ENCODE results near the gene SDHB. TPM values are rescaled to one million over a fixed set of nuclear protein-coding genes. Genes with fewer than 3 reads are reported as not detected.

SDHB gene
- polyA plus RNA-seq, 1 of the 3 experiments (the other 2 are of a cell fraction) = 128 TPM

- TF ChIP-seq REST (IDR thresholded peaks at IDR 0.05; ENCODE audit: low read depth, low read length) (peak; percentile 46; the same call in 1 of the 2 replicates), POLR2AphosphoS5 (IDR thresholded peaks at IDR 0.05; ENCODE audit: low read depth, low read length) (peak; percentile 82), TAF1 (IDR thresholded peaks at IDR 0.05; ENCODE audit: borderline replicate concordance, low read depth, low read length) (peak; percentile 73; the same call in 1 of the 2 replicates), ELF1 (IDR thresholded peaks at IDR 0.05) (no peak), EZH2phosphoT487 (IDR thresholded peaks at IDR 0.05; ENCODE audit: borderline replicate concordance, low read depth) (no peak), JUND (IDR thresholded peaks at IDR 0.05) (no peak), EP300 (IDR thresholded peaks at IDR 0.05; ENCODE audit: borderline replicate concordance in 1 of 2, low read depth in 1 of 2, low read length in 1 of 2) (peak; percentile 58 to 73; a peak in 3 of 4 replicates), FOXJ3 (CRISPR knock-in tag; IDR thresholded peaks at IDR 0.05) (no peak), TEAD4 (IDR thresholded peaks at IDR 0.05; ENCODE audit: borderline replicate concordance, insufficient read depth) (0 out of 2 replicates have a peak, but pooled peaks have one; percentile 28), NFIC (IDR thresholded peaks at IDR 0.05; ENCODE audit: borderline replicate concordance) (peak; percentile 91), FOSL2 (IDR thresholded peaks at IDR 0.05; ENCODE audit: borderline replicate concordance, low read depth) (no peak), SMC3 (IDR thresholded peaks at IDR 0.05; ENCODE audit: low read depth, low read length) (no peak), YY1 (IDR thresholded peaks at IDR 0.05; ENCODE audit: low read depth) (no peak), CHD2 (IDR thresholded peaks at IDR 0.05; ENCODE audit: low read length, partially characterized antibody) (peak; percentile 96), ZBTB33 (IDR thresholded peaks at IDR 0.05; ENCODE audit: borderline replicate concordance, low read depth) (peak; percentile 77; the same call in 1 of the 2 replicates), MXI1 (IDR thresholded peaks at IDR 0.05; ENCODE audit: low read depth, low read length) (peak; percentile 90), TCF12 (IDR thresholded peaks at IDR 0.05) (peak; percentile 98)
- TF ChIP-seq, protein P1, sequence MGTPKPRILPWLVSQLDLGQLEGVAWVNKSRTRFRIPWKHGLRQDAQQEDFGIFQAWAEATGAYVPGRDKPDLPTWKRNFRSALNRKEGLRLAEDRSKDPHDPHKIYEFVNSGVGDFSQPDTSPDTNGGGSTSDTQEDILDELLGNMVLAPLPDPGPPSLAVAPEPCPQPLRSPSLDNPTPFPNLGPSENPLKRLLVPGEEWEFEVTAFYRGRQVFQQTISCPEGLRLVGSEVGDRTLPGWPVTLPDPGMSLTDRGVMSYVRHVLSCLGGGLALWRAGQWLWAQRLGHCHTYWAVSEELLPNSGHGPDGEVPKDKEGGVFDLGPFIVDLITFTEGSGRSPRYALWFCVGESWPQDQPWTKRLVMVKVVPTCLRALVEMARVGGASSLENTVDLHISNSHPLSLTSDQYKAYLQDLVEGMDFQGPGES (IDR thresholded peaks at IDR 0.05; ENCODE audit: low read depth, low read length) = no peak
- TF ChIP-seq, protein P2, sequence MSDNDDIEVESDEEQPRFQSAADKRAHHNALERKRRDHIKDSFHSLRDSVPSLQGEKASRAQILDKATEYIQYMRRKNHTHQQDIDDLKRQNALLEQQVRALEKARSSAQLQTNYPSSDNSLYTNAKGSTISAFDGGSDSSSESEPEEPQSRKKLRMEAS (IDR thresholded peaks at IDR 0.05; ENCODE audit: low read depth) = peak; percentile 94
These were observed 75.0 kb downstream of the SDHB start (continued) for GRCh38 chr1:16978567-16979474.
